ENCODE results near the gene MATN4.

Gene MATN4

DNA sequence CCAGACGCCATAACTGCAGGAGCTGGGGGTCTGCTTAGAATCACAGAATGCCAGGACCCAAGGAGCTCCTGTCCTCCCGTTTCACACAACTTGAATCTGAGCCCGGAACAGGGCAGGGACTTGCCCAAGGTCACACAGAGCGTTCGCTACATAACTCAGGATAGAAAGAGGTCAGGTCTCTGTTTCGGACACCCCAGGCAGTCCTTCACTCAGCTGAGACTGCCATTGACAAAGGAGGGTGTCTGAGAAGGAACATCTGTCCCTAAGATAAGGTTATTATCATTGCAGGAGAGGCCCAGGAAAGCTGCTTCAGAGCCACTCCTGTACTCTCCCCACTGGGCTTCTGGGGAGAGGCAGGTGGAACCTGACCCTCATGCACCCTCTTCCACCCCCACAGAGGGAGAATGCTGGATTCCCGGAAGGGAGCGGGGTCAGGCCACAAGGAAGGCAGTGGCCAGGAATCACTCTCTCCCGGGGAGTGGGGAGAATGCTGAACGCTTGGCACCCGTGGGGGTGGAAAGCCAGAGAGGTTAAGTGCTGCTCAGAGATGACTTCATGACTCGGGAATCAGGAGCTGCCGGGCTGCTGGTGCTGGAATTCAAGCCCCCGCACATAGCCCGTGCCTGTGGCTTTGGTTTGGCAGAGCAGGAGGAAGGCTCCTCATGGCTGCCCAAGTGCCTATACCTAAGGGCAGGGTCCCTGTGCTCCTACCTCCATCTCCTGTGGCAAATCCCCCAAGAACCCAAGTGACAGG is 29.4 kb upstream of the MATN4 start:
- DNase-seq (ENCODE audit: low read depth), result no peak
- no peak for TF ChIP-seq MYC (IDR thresholded peaks at IDR 0.05; ENCODE audit: low read depth, low read length)
- TF ChIP-seq CTCF (IDR thresholded peaks at IDR 0.05; ENCODE audit: low read depth, low read length), result no peak
- TF ChIP-seq POLR2A (IDR thresholded peaks at IDR 0.05; ENCODE audit: extremely low read depth, insufficient read length), result no peak
- TF ChIP-seq MAX (IDR thresholded peaks at IDR 0.05; ENCODE audit: low read depth, low read length), result no peak
- no peak overlapping the region for H3K4me3 ChIP-seq (ENCODE audit: low read depth, low read length)

DNA sequence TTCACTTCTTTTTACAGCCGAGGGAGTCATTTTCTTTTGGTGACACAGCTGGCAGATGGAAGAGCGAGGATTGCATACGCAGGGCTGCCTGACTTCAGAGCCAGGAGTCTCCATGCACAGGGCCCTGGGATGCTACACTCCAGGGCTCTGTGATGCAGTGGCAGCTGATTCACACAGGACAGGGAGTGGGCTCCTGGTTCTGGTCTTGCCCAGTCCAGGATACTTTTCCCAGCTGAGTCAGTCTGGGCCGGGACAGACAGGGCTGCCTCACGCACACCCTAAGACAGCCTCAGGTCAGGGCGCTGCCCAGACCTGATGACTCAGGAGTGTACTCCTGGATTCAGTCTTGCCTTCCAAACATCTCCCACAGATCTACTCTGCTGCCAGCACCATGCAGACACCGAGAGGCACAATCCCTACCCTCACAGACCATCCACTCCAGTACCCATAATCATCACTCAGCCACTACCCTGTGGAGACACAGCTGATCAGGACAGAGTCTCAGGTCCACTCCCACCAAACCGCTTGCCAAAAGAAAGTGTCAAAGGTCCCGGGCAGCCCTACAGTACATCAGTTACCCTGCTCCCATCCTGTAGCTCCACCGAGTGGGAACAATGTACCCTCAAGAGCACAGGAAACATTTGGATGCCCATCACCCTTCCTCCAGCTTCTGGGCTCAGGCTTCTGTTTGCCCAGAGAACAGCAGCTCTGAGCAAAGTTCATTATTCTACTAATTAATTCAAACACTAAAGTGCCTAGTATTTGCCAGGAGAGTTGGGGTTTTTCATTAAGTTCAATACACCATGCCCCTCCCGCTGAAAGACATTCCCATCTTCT is 28.6 kb upstream of the MATN4 start:
- H3K4me3 ChIP-seq (ENCODE audit: low read depth, low read length), result no peak overlapping the region
- TF ChIP-seq MYC (IDR thresholded peaks at IDR 0.05; ENCODE audit: low read depth, low read length) (no peak), POLR2A (IDR thresholded peaks at IDR 0.05; ENCODE audit: extremely low read depth, insufficient read length) (no peak), CTCF (IDR thresholded peaks at IDR 0.05; ENCODE audit: low read depth, low read length) (no peak), MAX (IDR thresholded peaks at IDR 0.05; ENCODE audit: low read depth, low read length) (no peak)
- no peak for DNase-seq (ENCODE audit: low read depth)

DNA sequence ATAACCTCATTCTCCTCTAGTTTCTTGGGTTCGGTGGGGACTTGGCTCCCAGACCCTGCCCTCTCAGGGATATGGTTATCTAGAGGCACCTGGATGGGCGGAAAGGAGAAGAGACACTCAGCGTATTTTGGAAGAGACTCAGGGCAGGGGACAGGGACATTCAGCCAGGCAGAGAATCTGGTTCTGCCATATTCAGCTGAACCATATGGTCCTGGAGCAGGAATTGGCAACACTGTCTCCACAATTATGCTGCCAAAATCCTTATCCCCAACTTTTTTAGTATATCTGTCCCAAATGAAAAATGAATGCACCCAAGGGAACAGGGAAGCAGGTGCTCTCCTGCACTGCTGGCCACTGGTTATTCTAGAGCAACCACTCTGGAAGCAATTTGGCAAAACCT is 22.4 kb upstream of the MATN4 start:
- DNase-seq (ENCODE audit: low read depth), result no peak
- no peak overlapping the region for H3K4me3 ChIP-seq (ENCODE audit: low read depth, low read length)
- TF ChIP-seq CTCF (IDR thresholded peaks at IDR 0.05; ENCODE audit: low read depth, low read length), result no peak
- TF ChIP-seq MYC (IDR thresholded peaks at IDR 0.05; ENCODE audit: low read depth, low read length), result no peak
- TF ChIP-seq POLR2A (IDR thresholded peaks at IDR 0.05; ENCODE audit: extremely low read depth, insufficient read length), result no peak
- no peak for TF ChIP-seq MAX (IDR thresholded peaks at IDR 0.05; ENCODE audit: low read depth, low read length)

DNA sequence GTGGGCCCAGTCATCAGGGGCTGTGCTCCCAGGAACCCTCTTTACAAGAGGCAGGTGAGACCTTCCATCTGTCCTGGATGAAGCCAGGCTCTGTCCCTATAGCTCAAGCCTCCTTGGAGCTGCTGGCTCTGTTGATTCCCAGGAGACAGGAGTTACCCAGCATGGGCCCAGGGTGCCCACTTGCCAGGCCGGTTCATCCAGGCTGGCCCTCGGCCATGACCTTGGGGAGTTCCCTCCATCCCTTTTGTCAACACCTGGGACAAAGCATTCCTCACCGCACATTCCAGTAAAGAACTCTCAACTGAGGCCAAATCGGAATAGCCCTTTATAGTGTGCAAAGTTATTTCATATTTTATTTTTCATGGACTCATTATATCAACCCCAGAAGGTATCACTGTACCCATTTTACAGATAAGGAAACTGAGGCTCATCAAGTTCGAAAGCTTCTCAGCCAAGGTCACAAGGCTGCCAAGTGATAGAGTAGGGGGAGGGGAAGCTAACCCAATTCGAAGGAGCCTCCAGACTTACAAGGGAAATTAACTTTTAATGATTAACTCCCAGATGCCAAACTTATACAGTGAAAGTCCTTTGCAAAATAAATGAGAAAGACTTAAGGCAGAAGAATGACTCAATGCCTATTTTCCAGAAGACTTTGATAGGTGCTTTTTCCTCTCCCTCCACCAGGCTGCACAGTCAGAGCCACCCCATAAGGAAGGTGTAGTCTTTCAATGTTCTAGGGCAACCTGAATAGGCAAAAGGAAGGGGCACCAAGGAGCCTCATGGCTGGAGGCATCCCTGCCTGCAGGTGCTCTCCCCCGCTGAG is 21.6 kb upstream of the MATN4 start:
- DNase-seq (ENCODE audit: low read depth), result no peak
- TF ChIP-seq POLR2A (IDR thresholded peaks at IDR 0.05; ENCODE audit: extremely low read depth, insufficient read length) (no peak), MAX (IDR thresholded peaks at IDR 0.05; ENCODE audit: low read depth, low read length) (no peak), CTCF (IDR thresholded peaks at IDR 0.05; ENCODE audit: low read depth, low read length) (no peak), MYC (IDR thresholded peaks at IDR 0.05; ENCODE audit: low read depth, low read length) (no peak)
- no peak overlapping the region for H3K4me3 ChIP-seq (ENCODE audit: low read depth, low read length)

- TF ChIP-seq POLR2A (IDR thresholded peaks at IDR 0.05; ENCODE audit: extremely low read depth, insufficient read length), result no peak
- TF ChIP-seq CTCF (IDR thresholded peaks at IDR 0.05; ENCODE audit: low read depth, low read length), result no peak
- no peak for TF ChIP-seq MYC (IDR thresholded peaks at IDR 0.05; ENCODE audit: low read depth, low read length)
- TF ChIP-seq MAX (IDR thresholded peaks at IDR 0.05; ENCODE audit: low read depth, low read length), result no peak
- DNase-seq (ENCODE audit: low read depth), result no peak
- H3K4me3 ChIP-seq (ENCODE audit: low read depth, low read length), result no peak overlapping the region
Measured at GRCh38 chr20:45328451-45328850, 20.4 kb upstream of the MATN4 start.

Data from NB4 (cell line).